Measurements from ENCODE around the gene PLPPR3. TPM values are rescaled to one million over a fixed set of nuclear protein-coding genes. Genes with fewer than 3 reads are reported as not detected.

Gene PLPPR3
- total RNA-seq, 1 experiment from 2014 or later: 57.9 TPM

- Histone ChIP-seq H4K8ac (replicated peaks; ENCODE audit: insufficient read length, low read depth, low read length) (no peak overlapping the region), H3K79me2 (ENCODE audit: insufficient read depth, low read length) (no peaks in the 10 kb centered on the region), H3K23ac (ENCODE audit: insufficient read length, low read depth, low read length) (no peak overlapping the region), H3K4me2 (ENCODE audit: insufficient read depth, insufficient read length, low read length) (no peak overlapping the region), H2AFZ (ENCODE audit: low read length) (no peak overlapping the region), H2BK120ac (ENCODE audit: low read depth, low read length, poor library complexity, severe bottlenecking) (no peak overlapping the region), H3K9me3 (ENCODE audit: control insufficient read depth, low read depth, low read length) (no peaks in the 10 kb centered on the region), H4K91ac (ENCODE audit: insufficient read length, low read depth, low read length) (no peak overlapping the region), H3K14ac (ENCODE audit: insufficient read depth, low read length) (no peak overlapping the region), H3K27ac (ENCODE audit: insufficient read length, low read depth, low read length) (no peak overlapping the region), H3K79me1 (ENCODE audit: insufficient read depth, low read depth, low read length, poor library complexity, severe bottlenecking) (no peaks in the 10 kb centered on the region), H3K27me3 (ENCODE audit: insufficient read depth, low read length) (peaks cover 3% of the 10 kb centered on the region; the same call in 1 of the 2 replicates), H4K20me1 (ENCODE audit: control insufficient read depth, insufficient read depth, insufficient read length) (no peaks in the 10 kb centered on the region), H3K18ac (ENCODE audit: insufficient read length, low read depth, low read length) (no peak overlapping the region), H3K56ac (ENCODE audit: insufficient read length, low read depth, low read length) (no peak overlapping the region), H2AK5ac (ENCODE audit: insufficient read length, low read length) (no peak overlapping the region), H3T11ph (ENCODE audit: low read length) (no peak overlapping the region), H2BK15ac (ENCODE audit: low read depth, low read length) (no peak overlapping the region), H3K4me1 (ENCODE audit: insufficient read depth, low read length) (no peaks in the 10 kb centered on the region), H2BK5ac (ENCODE audit: insufficient read length, low read length) (no peak overlapping the region), H3K23me2 (ENCODE audit: insufficient read length, low read depth, low read length, poor library complexity, severe bottlenecking) (no peaks in the 10 kb centered on the region), H4K5ac (ENCODE audit: insufficient read length, low read depth, low read length) (no peak overlapping the region), H3K9ac (ENCODE audit: extremely low read depth, insufficient read length, low read length) (no peak overlapping the region), H3K4ac (ENCODE audit: low read depth, low read length) (no peak overlapping the region), H2BK20ac (ENCODE audit: low read depth, low read length, poor library complexity, severe bottlenecking) (no peak overlapping the region), H2BK12ac (ENCODE audit: insufficient read length, low read depth, low read length) (no peak overlapping the region)
- DNase-seq: no peak
- H3K4me1 Mint-ChIP-seq: no peaks in the 10 kb centered on the region
- peaks cover 34% of the 10 kb centered on the region for H3K27me3 Mint-ChIP-seq (ENCODE audit: low read depth)
- H3K4me3 Mint-ChIP-seq: no peak overlapping the region
- H3K36me3 Mint-ChIP-seq (ENCODE audit: insufficient read depth in 1 of 3, low read depth in 3 of 3): no peaks in the 10 kb centered on the region
- H3K27ac Mint-ChIP-seq: no peak overlapping the region
- TF ChIP-seq CTCF (conservative IDR thresholded peaks at IDR 0.05): no peak
- no CpG with 5 or more reads among the region's 40 CpGs for WGBS (ENCODE audit: extremely low coverage, insufficient read length, low lambda C conversion rate)
- H3K9me3 Mint-ChIP-seq: peaks cover 0 to 2% of the 10 kb centered on the region in 2 experiments; a peak in 1 of 5 replicates
Observed at GRCh38 chr19:855566-856120, 33.9 kb upstream of the PLPPR3 start.

Data from H9 (cell line).